ENCODE measurements around the gene TMEM47. TPM values are rescaled to one million over a fixed set of nuclear protein-coding genes. Genes with fewer than 3 reads are reported as not detected.

TMEM47 gene
- total and polyA plus RNA-seq, 2 of the 8 experiments (the other 6 are each of a cell fraction or from before 2014, with no cell fraction given), result 24.8 to 28.5 TPM

DNA sequence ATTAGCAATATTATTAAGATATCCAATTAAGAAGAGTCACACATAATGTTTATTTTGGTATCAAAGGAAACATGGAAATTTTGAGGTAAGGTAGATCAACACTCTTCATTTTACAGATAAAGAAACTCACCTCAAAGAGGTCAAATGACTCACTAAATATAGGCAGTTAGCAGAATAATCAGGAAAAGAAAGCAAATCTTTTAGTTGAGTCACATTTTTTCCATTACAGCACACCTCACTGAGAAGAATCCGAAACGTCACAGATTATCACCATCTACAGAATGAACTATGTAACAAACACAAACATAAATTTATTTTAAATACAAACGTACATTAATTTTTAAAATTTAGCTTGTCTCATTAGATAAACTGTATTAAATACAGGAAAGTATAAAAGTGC, 70.1 kb downstream of the TMEM47 start:
- Histone ChIP-seq H2AK5ac (ENCODE audit: low read depth, low read length) (no peak overlapping the region), H4K91ac (replicated peaks; ENCODE audit: insufficient read length, low read length) (no peak overlapping the region), H3K9ac (replicated peaks in 1 of 4; ENCODE audit: extremely low read depth in 1 of 4, low read depth in 3 of 4, low read length in 3 of 4) (no peak overlapping the region), H4K5ac (ENCODE audit: insufficient read length, low read depth, low read length) (no peak overlapping the region), H3K4me2 (ENCODE audit: insufficient read depth in 1 of 2, low read depth in 2 of 2, low read length in 2 of 2) (no peak overlapping the region), H3K23ac (ENCODE audit: insufficient read length) (no peak overlapping the region), H2BK15ac (ENCODE audit: low read length) (no peak overlapping the region), H3K4ac (replicated peaks; ENCODE audit: insufficient read length, low read depth, low read length) (no peak overlapping the region), H3K27me3 (replicated peaks in 1 of 4; ENCODE audit: control insufficient read depth in 3 of 4, extremely low read depth in 1 of 4, insufficient read depth in 3 of 4, low read length in 3 of 4) (no peaks in the 10 kb centered on the region), H3K79me2 (ENCODE audit: control insufficient read depth in 1 of 2, insufficient read depth in 2 of 2, low read length in 2 of 2) (no peaks in the 10 kb centered on the region), H4K20me1 (replicated peaks in 1 of 2; ENCODE audit: control insufficient read depth in 1 of 2, insufficient read depth in 2 of 2, low read length in 2 of 2) (no peaks in the 10 kb centered on the region), H2BK20ac (ENCODE audit: low read length) (no peak overlapping the region), H3K23me2 (ENCODE audit: low read depth, low read length) (no peaks in the 10 kb centered on the region), H3K4me1 (replicated peaks in 1 of 4; ENCODE audit: control insufficient read depth in 3 of 4, insufficient read depth in 4 of 4, low read length in 3 of 4) (0 out of 7 replicates have a peak, but pooled peaks cover 0 to 2% (median 0%) of the 10 kb centered on the region in 4 experiments), H3K9me3 (ENCODE audit: insufficient read depth in 2 of 2, low read depth in 1 of 2, low read length in 1 of 2) (no peaks in the 10 kb centered on the region), H3K14ac (ENCODE audit: insufficient read length) (no peak overlapping the region), H2AFZ (ENCODE audit: low read length) (no peak overlapping the region), H3K27ac (ENCODE audit: low read depth, low read length) (no peak overlapping the region), H3K4me3 (ENCODE audit: extremely low read depth in 1 of 4, insufficient read depth in 2 of 4, low read depth in 3 of 4, low read length in 4 of 4) (no peak overlapping the region), H2BK5ac (ENCODE audit: low read depth, low read length) (no peak overlapping the region), H3K36me3 (ENCODE audit: control insufficient read depth in 2 of 4, insufficient read depth in 4 of 4, low read length in 3 of 4) (no peaks in the 10 kb centered on the region), H2BK120ac (replicated peaks; ENCODE audit: low read depth, low read length) (no peak overlapping the region), H4K8ac (ENCODE audit: extremely low read depth, insufficient read depth, low read length) (no peak overlapping the region), H3K79me1 (ENCODE audit: low read depth, low read length) (no peaks in the 10 kb centered on the region), H3K18ac (ENCODE audit: extremely low read depth, low read length) (no peak overlapping the region), H2BK12ac (ENCODE audit: low read depth, low read length) (no peak overlapping the region), H3K56ac (replicated peaks; ENCODE audit: insufficient read length, low read depth, low read length) (no peak overlapping the region)
- TF ChIP-seq KDM4A (IDR thresholded peaks at IDR 0.05; ENCODE audit: low read depth, low read length, severe bottlenecking) (no peak), ZNF274 (IDR thresholded peaks at IDR 0.05; ENCODE audit: borderline replicate concordance, extremely low read depth, low read length) (no peak), HDAC6 (IDR thresholded peaks at IDR 0.05; ENCODE audit: low read depth, low read length) (no peak), BCL11A (IDR thresholded peaks at IDR 0.05; ENCODE audit: low read depth in 2 of 2, low read length in 2 of 2) (no peak), CBX8 (IDR thresholded peaks at IDR 0.05; ENCODE audit: borderline replicate concordance, low read depth, low read length) (no peak), PHF8 (conservative IDR thresholded peaks at IDR 0.05; ENCODE audit: low read depth, low read length) (no peak), EP300 (IDR thresholded peaks at IDR 0.05; ENCODE audit: borderline replicate concordance in 1 of 2, low read depth in 2 of 2, low read length in 2 of 2) (no peak), SUZ12 (IDR thresholded peaks at IDR 0.05; ENCODE audit: low read length) (no peak), TAF1 (IDR thresholded peaks at IDR 0.05; ENCODE audit: low read depth, low read length) (no peak), SP1 (IDR thresholded peaks at IDR 0.05; ENCODE audit: low read depth, low read length) (no peak), RAD21 (IDR thresholded peaks at IDR 0.05 in 1 of 2, conservative IDR thresholded peaks at IDR 0.05 in 1 of 2; ENCODE audit: low read depth in 2 of 2, low read length in 2 of 2) (no peak)
- WGBS, 2 experiments (ENCODE audit: extremely low coverage in 1 of 2, insufficient coverage in 1 of 2, insufficient read length in 1 of 2, insufficient replicate concordance in 2 of 2, low coverage in 1 of 2, low lambda C conversion rate in 2 of 2, missing lambda C conversion rate in 1 of 2), result 100% methylated on average over 3 of the region's 3 CpGs; no CpG with 5 or more reads in 1 of the 2 experiments
- FAIRE-seq (no peak), DNase-seq (ENCODE audit: low read depth in 1 of 2, low spot score in 2 of 2) (no peak)
- ChIA-PET CTCF (ENCODE audit: partially characterized antibody) (interaction anchor here (0.6 kb wide), 1 partner anchor 75 kb away, joined by 3 read pairs; no protein-coding TSS in a partner anchor), POLR2A (ENCODE audit: partially characterized antibody) (no interaction called here)

Measured in H1 (cell line).